Middle frontal gyrus (tissue), 1 donor: ENCODE data around the gene ANKRD30B.
"Not testable (repeated sequence)": the region's sequence is repeated elsewhere in the genome, so short reads cannot be mapped to it uniquely, and the experiment has no call there.

ENCODE experiments used
- DNase-seq: peaks from one replicate; pipeline ENCODE4 v3.0.0-alpha.2; 2015; ENCODE audit warnings: low spot score; ENCODE audit errors: extremely low spot score

Gene ANKRD30B

DNA sequence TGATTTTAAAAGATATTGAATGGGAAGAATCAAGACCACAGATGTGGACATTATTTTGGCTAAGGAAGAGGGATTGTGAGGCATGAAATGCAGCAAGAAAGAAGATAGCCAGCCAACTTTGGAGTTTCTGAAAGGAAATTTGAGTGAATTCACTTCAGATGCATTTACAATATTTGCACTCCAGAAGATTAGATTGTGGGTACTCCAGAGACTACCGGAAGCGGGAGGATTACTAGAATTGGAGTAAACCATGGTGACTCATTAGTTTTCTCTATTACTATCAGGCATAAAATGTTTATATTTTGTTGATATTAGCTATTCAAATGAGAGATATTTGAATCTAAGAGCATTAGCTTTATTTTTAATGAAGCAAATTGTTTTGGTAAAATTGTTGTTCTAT is 93.6 kb downstream of the ANKRD30B start:
- not testable (repeated sequence) for DNase-seq

DNA sequence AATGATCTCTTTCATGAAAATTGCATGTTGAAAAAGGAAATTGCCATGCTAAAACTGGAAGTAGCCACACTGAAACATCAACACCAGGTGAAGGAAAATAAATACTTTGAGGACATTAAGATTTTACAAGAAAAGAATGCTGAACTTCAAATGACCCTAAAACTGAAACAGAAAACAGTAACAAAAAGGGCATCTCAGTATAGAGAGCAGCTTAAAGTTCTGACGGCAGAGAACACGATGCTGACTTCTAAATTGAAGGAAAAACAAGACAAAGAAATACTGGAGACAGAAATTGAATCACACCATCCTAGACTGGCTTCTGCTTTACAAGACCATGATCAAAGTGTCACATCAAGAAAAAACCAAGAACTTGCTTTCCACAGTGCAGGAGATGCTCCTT is 103.6 kb downstream of the ANKRD30B start:
- not testable (repeated sequence) for DNase-seq

GRCh38 chr18:14855634-14856033 is 107.7 kb downstream of the ANKRD30B start:
- DNase-seq, result not testable (repeated sequence)

- not testable (repeated sequence) for DNase-seq
Measured at GRCh38 chr18:14856256-14856655, 108.3 kb downstream of the ANKRD30B start.

GRCh38 chr18:14858514-14858913 is 110.5 kb downstream of the ANKRD30B start:
- not testable (repeated sequence) for DNase-seq

GRCh38 chr18:14859995-14860394 is 112.0 kb downstream of the ANKRD30B start:
- not testable (repeated sequence) for DNase-seq

DNA sequence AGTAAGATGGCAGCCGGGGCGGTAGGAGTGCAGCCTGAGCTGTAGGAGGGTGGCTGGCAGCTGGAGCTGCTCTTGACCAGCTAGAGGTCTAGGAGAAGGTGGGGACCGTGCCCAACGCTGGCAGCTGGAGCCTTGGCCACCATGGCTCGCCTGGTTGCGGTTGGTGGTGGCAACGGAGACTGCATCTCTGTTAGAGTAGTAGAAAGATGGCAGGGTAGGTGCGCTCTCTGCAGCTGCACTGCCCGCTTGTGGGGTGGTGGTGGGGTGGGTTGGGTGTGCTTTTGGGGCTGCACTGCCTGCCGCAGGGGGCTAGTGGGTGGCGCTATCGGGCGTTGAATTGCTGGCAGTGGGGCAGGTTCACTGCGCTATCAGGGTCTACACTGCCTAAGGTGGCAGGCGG is 118.5 kb downstream of the ANKRD30B start:
- not testable (repeated sequence) for DNase-seq

GRCh38 chr18:14867988-14868387 is 120.0 kb downstream of the ANKRD30B start:
- DNase-seq, result not testable (repeated sequence)

DNA sequence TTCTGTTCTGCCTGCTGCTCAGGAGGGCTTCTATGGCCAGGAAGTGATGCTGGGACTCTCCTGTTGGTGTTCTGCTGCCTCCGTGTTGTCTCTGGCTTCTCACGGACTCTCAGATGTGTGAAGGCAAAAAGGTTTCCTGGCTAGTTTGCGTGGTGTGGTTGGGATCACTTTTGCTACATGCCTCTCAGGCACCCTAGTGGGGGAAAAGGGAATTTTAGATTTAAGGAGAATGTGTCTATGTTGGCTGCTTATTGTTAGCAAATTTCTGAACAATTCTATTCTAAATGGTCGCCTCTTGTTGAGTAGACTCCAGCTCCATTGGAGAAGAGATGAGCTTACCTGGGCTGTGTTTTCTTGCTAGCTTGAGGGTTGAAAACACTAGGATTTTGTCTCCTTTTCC is 120.9 kb downstream of the ANKRD30B start:
- not testable (repeated sequence) for DNase-seq

DNA sequence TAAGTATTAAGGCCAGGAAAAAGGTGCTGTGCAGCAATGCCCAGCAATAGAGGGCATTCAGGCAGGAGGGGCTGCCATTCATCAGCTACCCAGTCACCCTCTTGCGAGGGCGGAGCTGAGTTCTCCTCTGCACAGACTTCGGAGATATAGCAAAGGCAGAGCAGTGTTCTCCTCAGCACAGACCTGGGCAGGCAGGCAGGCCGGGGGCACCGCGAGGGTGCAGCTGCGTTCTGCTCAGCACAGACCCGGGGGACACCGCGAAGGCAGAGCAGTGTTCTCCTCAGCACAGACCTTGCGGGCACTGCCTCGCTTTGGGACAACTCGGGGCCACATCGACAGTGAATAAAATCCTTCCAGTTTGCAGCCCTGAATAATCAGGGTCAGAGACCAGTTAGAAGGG is 130.9 kb downstream of the ANKRD30B start:
- not testable (repeated sequence) for DNase-seq

DNA sequence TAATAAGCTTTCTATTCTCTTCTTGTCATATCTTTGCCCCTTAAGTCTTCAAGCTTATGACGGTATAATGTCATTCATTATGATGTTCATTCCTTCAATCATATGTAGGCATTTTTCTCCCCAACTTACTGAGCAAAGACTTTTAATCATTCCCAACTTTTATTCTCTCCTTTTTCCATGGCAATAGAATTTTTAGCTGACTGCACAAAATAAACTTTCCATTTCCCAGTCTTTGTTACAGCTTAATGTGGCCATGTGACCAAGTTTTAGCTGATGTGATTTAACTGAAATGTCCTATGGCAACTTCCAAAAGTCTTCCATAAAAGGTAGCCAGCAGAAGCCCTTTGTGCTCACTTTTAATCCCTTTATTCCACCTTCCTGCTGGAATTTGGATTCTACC is 152.5 kb downstream of the ANKRD30B start:
- no peak for DNase-seq
